Spleen (tissue), 7 donors: ENCODE data around the gene NFIC.
"Not testable (repeated sequence)": the region's sequence is repeated elsewhere in the genome, so short reads cannot be mapped to it uniquely, and the experiment has no call there.

Source experiments
- POLR2A ChIP-seq, 3 donors: fragments of 450-650 bp; IDR thresholded peaks; one replicate each; pipeline ENCODE4 v1.5.1; 2017; ENCODE audit warnings: antibody characterized with exemption in 3 of 3, mild to moderate bottlenecking in 1 of 3
- POLR2AphosphoS5 ChIP-seq, 3 donors: sonication (generic); formaldehyde crosslinking; IDR thresholded peaks; one replicate each; pipeline ENCODE4 v1.5.1; 2017; ENCODE audit warnings: antibody characterized with exemption in 3 of 3
- TF ChIP-seq, protein P1 (sequence below), 11 experiments: fragments of 200-600 bp in 7 of 11; fragments of 450-650 bp in 4 of 11; sonication (generic) in 4 of 11; IDR thresholded peaks in 8 of 11; conservative IDR thresholded peaks in 3 of 11; 1 replicate in 7 of 11; 2 replicates in 4 of 11; pipeline versions ENCODE4 v1.4.0 to v1.8.0; 2016 to 2021; ENCODE audit warnings: antibody characterized with exemption in 11 of 11, inconsistent platforms in 4 of 11, mild to moderate bottlenecking in 1 of 11
- donor health status: DM: no; HTN: no; CAD: no; lungs with moderate emphysema.
- donor health status: DM: no; HTN: no; CAD: no.
- donor health status: DM: no; HTN: no; CAD: no.

DNA sequence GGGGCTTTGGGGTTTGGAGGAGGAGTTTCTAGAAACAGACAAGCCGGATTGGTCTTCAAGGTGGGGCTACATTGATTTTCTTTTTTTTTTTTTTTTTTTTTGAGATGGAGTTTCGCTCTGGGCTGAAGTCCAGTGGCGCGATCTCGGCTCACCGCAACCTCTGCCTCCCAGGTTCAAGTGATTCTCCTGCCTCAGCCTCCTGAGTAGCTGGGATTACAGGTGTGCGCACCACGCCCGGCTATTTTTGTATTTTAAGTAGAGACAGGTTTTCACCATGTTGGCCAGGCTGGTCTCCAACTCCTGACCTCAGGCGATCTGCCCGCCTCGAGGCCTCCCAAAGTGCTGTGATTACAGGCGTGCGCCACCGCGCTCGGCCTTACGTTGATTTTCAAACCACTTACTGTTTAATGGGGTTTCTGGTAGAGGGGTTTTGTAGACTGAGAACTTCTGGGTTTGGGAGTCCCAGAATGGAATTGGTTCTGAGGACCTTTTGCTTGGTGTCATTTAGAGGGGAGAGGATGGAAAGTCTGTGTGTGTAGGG lies 141.8 kb downstream of the NFIC start:
- TF ChIP-seq, protein P1, sequence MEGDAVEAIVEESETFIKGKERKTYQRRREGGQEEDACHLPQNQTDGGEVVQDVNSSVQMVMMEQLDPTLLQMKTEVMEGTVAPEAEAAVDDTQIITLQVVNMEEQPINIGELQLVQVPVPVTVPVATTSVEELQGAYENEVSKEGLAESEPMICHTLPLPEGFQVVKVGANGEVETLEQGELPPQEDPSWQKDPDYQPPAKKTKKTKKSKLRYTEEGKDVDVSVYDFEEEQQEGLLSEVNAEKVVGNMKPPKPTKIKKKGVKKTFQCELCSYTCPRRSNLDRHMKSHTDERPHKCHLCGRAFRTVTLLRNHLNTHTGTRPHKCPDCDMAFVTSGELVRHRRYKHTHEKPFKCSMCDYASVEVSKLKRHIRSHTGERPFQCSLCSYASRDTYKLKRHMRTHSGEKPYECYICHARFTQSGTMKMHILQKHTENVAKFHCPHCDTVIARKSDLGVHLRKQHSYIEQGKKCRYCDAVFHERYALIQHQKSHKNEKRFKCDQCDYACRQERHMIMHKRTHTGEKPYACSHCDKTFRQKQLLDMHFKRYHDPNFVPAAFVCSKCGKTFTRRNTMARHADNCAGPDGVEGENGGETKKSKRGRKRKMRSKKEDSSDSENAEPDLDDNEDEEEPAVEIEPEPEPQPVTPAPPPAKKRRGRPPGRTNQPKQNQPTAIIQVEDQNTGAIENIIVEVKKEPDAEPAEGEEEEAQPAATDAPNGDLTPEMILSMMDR (IDR thresholded peaks at IDR 0.05 in 8 of 11, conservative IDR thresholded peaks at IDR 0.05 in 3 of 11) = not testable (repeated sequence)
- not testable (repeated sequence) for TF ChIP-seq POLR2AphosphoS5, POLR2A (IDR thresholded peaks at IDR 0.05)
